GM06990 (cell line): ENCODE measurements around the gene NDC80.

Experiments
- DNase-seq: peaks from one replicate; pipeline ENCODE4 v3.0.0-alpha.2; 2011; ENCODE audit not compliant: insufficient read length; ENCODE audit errors: extremely low read depth
- H3K27me3 ChIP-seq: replicated peaks from 2 replicates; pipeline ENCODE4 v1.6.0; 2011; ENCODE audit warnings: low read length; ENCODE audit not compliant: control insufficient read depth, insufficient read depth
- H3K36me3 ChIP-seq: 2 replicates; pipeline ENCODE4 v1.5.1; 2011; ENCODE audit warnings: low read length; ENCODE audit not compliant: control insufficient read depth, insufficient read depth
- H3K4me3 ChIP-seq: replicated peaks from 2 replicates; pipeline ENCODE4 v1.5.1; 2011; ENCODE audit warnings: low read depth, mild to moderate bottlenecking, control low read depth, low read length
- CTCF ChIP-seq: IDR thresholded peaks from 2 replicates; pipeline ENCODE4 v1.5.1; 2011; ENCODE audit warnings: low read length, control low read depth, mild to moderate bottlenecking, inconsistent platforms; ENCODE audit not compliant: insufficient read depth, poor library complexity, severe bottlenecking

The NDC80 gene

GRCh38 chr18:2532797-2533196 is 38.6 kb upstream of the NDC80 start:
- H3K36me3 ChIP-seq: no peaks in the 10 kb centered on the region
- TF ChIP-seq CTCF: no peak
- H3K27me3 ChIP-seq: no peaks in the 10 kb centered on the region
- no peak for DNase-seq
- no peak overlapping the region for H3K4me3 ChIP-seq

GRCh38 chr18:2534906-2535305 is 36.5 kb upstream of the NDC80 start:
- H3K4me3 ChIP-seq: no peak overlapping the region
- no peaks in the 10 kb centered on the region for H3K36me3 ChIP-seq
- H3K27me3 ChIP-seq: no peaks in the 10 kb centered on the region
- TF ChIP-seq CTCF: no peak
- DNase-seq: no peak

- no peak for TF ChIP-seq CTCF
- DNase-seq: no peak
- Histone ChIP-seq H3K4me3 (no peak overlapping the region), H3K36me3 (no peaks in the 10 kb centered on the region), H3K27me3 (no peaks in the 10 kb centered on the region)
Observed at GRCh38 chr18:2535419-2535910, 35.9 kb upstream of the NDC80 start.

GRCh38 chr18:2536063-2536462 is 35.3 kb upstream of the NDC80 start:
- Histone ChIP-seq H3K27me3 (no peaks in the 10 kb centered on the region), H3K4me3 (no peak overlapping the region), H3K36me3 (no peaks in the 10 kb centered on the region)
- TF ChIP-seq CTCF: no peak
- no peak for DNase-seq

- no peaks in the 10 kb centered on the region for H3K27me3 ChIP-seq
- no peak overlapping the region for H3K4me3 ChIP-seq
- TF ChIP-seq CTCF: no peak
- no peaks in the 10 kb centered on the region for H3K36me3 ChIP-seq
- DNase-seq: no peak
Observed at GRCh38 chr18:2536493-2536892, 34.9 kb upstream of the NDC80 start.

- DNase-seq: no peak
- Histone ChIP-seq H3K27me3 (no peaks in the 10 kb centered on the region), H3K4me3 (no peak overlapping the region), H3K36me3 (no peaks in the 10 kb centered on the region)
- TF ChIP-seq CTCF: no peak
Observed at GRCh38 chr18:2537296-2537695, 34.1 kb upstream of the NDC80 start.
